GM12878 (cell line): ENCODE results near the gene CLUH. TPM values are rescaled to one million over a fixed set of nuclear protein-coding genes. Genes with fewer than 3 reads are reported as not detected.

Experiments
- ATAC-seq: fragments of 200-7000 bp; cut with Tn5 transposase; 3 replicates; pipeline ENCODE4 v1.9.1; 2020; ENCODE audit warnings: mild to moderate bottlenecking, moderate library complexity
- BruUV-seq: library from RNA; stranded (reverse); fragments of 400-500 nt; replicated peaks from 2 replicates; lab custom pipeline; 2021; lab: Mats Ljungman, UMichigan
- CTCF ChIA-PET: fragments of 300-600 bp; sonication (Branson Sonifier 250); formaldehyde crosslinking; extraction: SDS; loops from one replicate; lab custom pipeline; 2021; ENCODE audit warnings: inconsistent platforms; lab: Yijun Ruan, JAX
- POLR2A ChIA-PET: fragments of 350-600 bp; formaldehyde crosslinking; extraction: SDS; loops from one replicate; lab custom pipeline; 2021; ENCODE audit warnings: inconsistent platforms; lab: Charles Lee
- RAD21 ChIA-PET: fragments of 300-600 bp; sonication (Branson Sonifier 250); formaldehyde crosslinking; loops from one replicate; lab custom pipeline; 2023; ENCODE audit warnings: antibody characterized with exemption; ENCODE audit not compliant: unreplicated experiment; lab: Charles Lee
- SMC1A ChIA-PET: fragments of 300-600 bp; sonication (Branson Sonifier 250); formaldehyde crosslinking; loops from one replicate; lab custom pipeline; 2023; ENCODE audit not compliant: unreplicated experiment, uncharacterized antibody; lab: Charles Lee
- DNase-seq: peaks from one replicate; pipeline ENCODE4 v3.0.0-alpha.2; 2011; ENCODE audit warnings: low read depth, low spot score
- FAIRE-seq: peaks from 3 replicates; lab custom pipeline; 2011; peaks lifted over from hg19 to GRCh38; lab: Jason Lieb, UNC
- H2AFZ ChIP-seq: 2 replicates; pipeline ENCODE4 v1.6.0; 2011; ENCODE audit warnings: low read depth, low read length, control low read depth; ENCODE audit not compliant: control insufficient read depth
- H3K27ac ChIP-seq: 2 replicates; pipeline ENCODE4 v1.5.1; 2011; ENCODE audit warnings: control low read depth; ENCODE audit not compliant: control insufficient read depth, insufficient read depth
- H3K27me3 ChIP-seq, 2 experiments: replicated peaks in 1 of 2; 2 replicates each; pipeline versions ENCODE4 v1.6.0 to v1.6.1; 2011; ENCODE audit warnings: low read length in 1 of 2; ENCODE audit not compliant: control insufficient read depth in 2 of 2, insufficient read depth in 2 of 2
- H3K36me3 ChIP-seq, 2 experiments: 2 replicates each; pipeline ENCODE4 v1.5.1; 2011; ENCODE audit warnings: low read length in 1 of 2; ENCODE audit not compliant: control insufficient read depth in 2 of 2, insufficient read depth in 2 of 2
- H3K4me1 ChIP-seq: 2 replicates; pipeline ENCODE4 v1.6.1; 2011; ENCODE audit warnings: mild to moderate bottlenecking, low read length, moderate library complexity, mixed read lengths; ENCODE audit not compliant: control insufficient read depth, insufficient read depth
- H3K4me2 ChIP-seq: 2 replicates; pipeline ENCODE4 v1.6.0; 2011; ENCODE audit warnings: control low read depth; ENCODE audit not compliant: control insufficient read depth, insufficient read depth
- H3K4me3 ChIP-seq: fragments of 200-600 bp; sonication (generic); 2 replicates; pipeline ENCODE4 v1.5.1; 2016
- H3K79me2 ChIP-seq: 2 replicates; pipeline ENCODE4 v1.6.0; 2011; ENCODE audit warnings: low read length; ENCODE audit not compliant: control insufficient read depth, insufficient read depth
- H3K9ac ChIP-seq: 2 replicates; pipeline ENCODE4 v1.8.0; 2011; ENCODE audit warnings: low read length, control low read depth, mixed read lengths; ENCODE audit not compliant: control insufficient read depth, insufficient read depth
- H3K9me3 ChIP-seq: replicated peaks from 3 replicates; pipeline ENCODE4 v1.5.1; 2011; ENCODE audit warnings: mild to moderate bottlenecking, low read length; ENCODE audit not compliant: control insufficient read depth, insufficient read depth
- H4K20me1 ChIP-seq: 2 replicates; pipeline ENCODE4 v1.6.0; 2011; ENCODE audit not compliant: control insufficient read depth, insufficient read depth
- BRCA1 ChIP-seq: IDR thresholded peaks from 2 replicates; pipeline ENCODE4 v1.6.1; 2011; ENCODE audit warnings: low read depth, low read length, improper control_type of control experiment
- CHD2 ChIP-seq: IDR thresholded peaks from 2 replicates; pipeline ENCODE4 v1.6.1; 2011; ENCODE audit warnings: low read depth, low read length, improper control_type of control experiment, borderline replicate concordance
- EED ChIP-seq: sonication (generic); IDR thresholded peaks from 2 replicates; pipeline ENCODE4 v1.6.1; 2016; ENCODE audit warnings: antibody characterized with exemption, low read depth
- EZH2 ChIP-seq: IDR thresholded peaks from 2 replicates; pipeline ENCODE4 v1.6.1; 2012; ENCODE audit warnings: low read depth, mild to moderate bottlenecking, control low read depth, inconsistent platforms, low read length, borderline replicate concordance; ENCODE audit not compliant: control insufficient read depth
- HDGF ChIP-seq: fragments of 450-650 bp; IDR thresholded peaks from 2 replicates; pipeline ENCODE4 v1.6.1; 2016; ENCODE audit warnings: antibody characterized with exemption
- KAT2A ChIP-seq: conservative IDR thresholded peaks from 2 replicates; pipeline ENCODE4 v1.6.1; 2011; ENCODE audit warnings: low read depth, low read length; ENCODE audit not compliant: control insufficient read depth
- MYC ChIP-seq: IDR thresholded peaks from 2 replicates; pipeline ENCODE4 v1.6.1; 2011; ENCODE audit warnings: mild to moderate bottlenecking, low read length, moderate library complexity, inconsistent platforms; ENCODE audit not compliant: insufficient read depth, insufficient replicate concordance, insufficient read length, severe bottlenecking
- NFXL1 ChIP-seq: fragments of 450-650 bp; IDR thresholded peaks from 2 replicates; pipeline ENCODE4 v1.6.1; 2017; ENCODE audit warnings: antibody characterized with exemption, mild to moderate bottlenecking, borderline replicate concordance
- POLR2A ChIP-seq: IDR thresholded peaks from 2 replicates; pipeline ENCODE4 v1.6.1; 2011; ENCODE audit warnings: low read depth, mild to moderate bottlenecking, low read length
- SRF ChIP-seq, 2 experiments: IDR thresholded peaks; 2 replicates each; pipeline ENCODE4 v1.6.1; 2011; ENCODE audit warnings: low read depth in 2 of 2, low read length in 2 of 2, mild to moderate bottlenecking in 1 of 2, moderate library complexity in 1 of 2
- WRNIP1 ChIP-seq: IDR thresholded peaks from 2 replicates; pipeline ENCODE4 v1.6.1; 2011; ENCODE audit warnings: low read depth, low read length, improper control_type of control experiment, borderline replicate concordance
- WGBS: methylation state at CpG from one replicate; pipeline ENCODE4 v1.1.6; 2016; ENCODE audit warnings: low lambda C conversion rate; ENCODE audit not compliant: insufficient replicate concordance, insufficient coverage; ENCODE audit errors: missing lambda C conversion rate; 5-methylcytosine and 5-hydroxymethylcytosine counted together
- in situ Hi-C: fragments of 300-500 bp; cut with MboI; formaldehyde crosslinking; loops from 9 replicates; pipeline ENCODE4 v1.14.3; 2018; ENCODE audit warnings: mixed read lengths
- intact Hi-C: fragments of 100-400 bp; cut with micrococcal nuclease; formaldehyde crosslinking; loops from one replicate; pipeline ENCODE4 v1.14.2; 2022; ENCODE audit not compliant: unreplicated experiment
- polyA plus RNA-seq, 11 experiments: library from polyadenylated mRNA; depleted of rRNA in 4 of 11; unstranded in 6 of 11; stranded (reverse) in 5 of 11; fragments of >200 nt; fragmentation: Nextera tagmentation in 4 of 11; fragmentation: Illumina TruSeq in 1 of 11; extraction: Ambion mirVana in 4 of 11; extraction: Trizol in 1 of 11; gene quantifications; 1 replicate in 1 of 11; 2 replicates in 10 of 11; pipeline versions ENCODE4 v1.2.1 to v1.2.3, GENCODE V29; 2011 to 2016; ENCODE audit warnings: inconsistent platforms in 2 of 11, missing spikeins in 2 of 11, low read depth in 1 of 11
- total RNA-seq, 4 experiments: library from RNA; depleted of rRNA in 3 of 4; stranded (reverse); fragments of >200 nt in 3 of 4; fragmentation: Illumina TruSeq in 1 of 4; extraction: Trizol in 1 of 4; gene quantifications; 2 replicates each; pipeline versions ENCODE4 v1.2.1 to v1.2.3, GENCODE V29; 2013 to 2021
- TF ChIP-seq, protein P1 (sequence below): IDR thresholded peaks from 2 replicates; pipeline ENCODE4 v1.6.1; 2011; ENCODE audit warnings: mild to moderate bottlenecking, low read depth, low read length, moderate library complexity; ENCODE audit not compliant: insufficient replicate concordance
- TF ChIP-seq, protein P2 (sequence below): fragments of 450-650 bp; IDR thresholded peaks from 2 replicates; pipeline ENCODE4 v1.6.1; 2017; ENCODE audit warnings: mild to moderate bottlenecking
- TF ChIP-seq, protein P3 (sequence below): IDR thresholded peaks from 2 replicates; pipeline ENCODE4 v1.6.1; 2011; ENCODE audit warnings: borderline replicate concordance, low read depth, mild to moderate bottlenecking, moderate library complexity, low read length; ENCODE audit not compliant: insufficient read depth, poor library complexity, severe bottlenecking

The CLUH gene
- total and polyA plus RNA-seq, 10 of the 15 experiments (the other 5 are each of a cell fraction or from before 2014, with no cell fraction given), result 0.11 to 147 (median 60.2) TPM

DNA sequence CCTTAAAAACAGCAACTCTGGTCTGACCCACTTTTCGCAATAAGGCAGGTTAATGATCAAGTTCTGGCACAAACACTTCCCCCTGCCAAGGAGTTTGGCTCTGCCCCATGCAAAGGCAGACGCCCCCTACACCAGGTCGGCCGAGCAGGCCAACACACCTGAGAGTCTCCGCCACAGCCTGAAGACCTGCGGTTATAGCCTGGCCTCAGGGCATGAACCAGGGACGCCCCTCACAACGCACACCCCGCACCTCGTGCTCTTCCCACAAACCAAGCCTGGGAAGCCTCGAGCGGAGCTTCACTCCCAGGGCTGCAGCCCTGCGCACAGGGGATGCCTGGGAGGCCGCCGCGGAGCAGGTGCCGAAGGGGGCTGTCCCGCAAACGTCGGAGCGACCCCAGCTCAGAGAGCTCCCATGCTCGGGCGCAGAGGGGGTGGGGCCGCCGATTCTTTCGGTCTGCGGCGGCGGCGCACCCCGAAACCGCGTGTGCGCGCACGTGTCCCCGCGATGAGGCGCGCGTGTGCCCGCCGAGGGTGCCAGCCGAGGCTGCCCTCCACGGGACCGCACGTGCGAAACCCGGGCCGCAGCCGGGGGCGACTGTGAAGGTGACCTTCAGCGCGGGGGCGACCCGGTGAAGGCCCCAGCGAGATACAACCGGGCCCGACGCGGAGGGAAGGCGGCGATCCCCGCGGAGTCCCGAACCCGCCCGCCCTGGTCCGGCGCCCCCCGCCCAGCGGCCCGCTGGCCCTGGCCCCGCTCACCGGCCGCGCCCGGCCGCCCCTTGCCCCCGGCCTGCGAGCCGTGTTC is 559 bp downstream of the CLUH start (continued):
- TF ChIP-seq EZH2, result no peak
- peak; percentile 31 for TF ChIP-seq MYC
- TF ChIP-seq EED, result 0 out of 2 replicates have a peak, but pooled peaks have one; percentile 14
- TF ChIP-seq SRF (IDR thresholded peaks at IDR 0.05; ENCODE audit: low read depth in 2 of 2, low read length in 2 of 2), result no peak
- no peak for TF ChIP-seq KAT2A
- no peak; the same call in 1 of the 2 replicates for TF ChIP-seq POLR2A

DNA sequence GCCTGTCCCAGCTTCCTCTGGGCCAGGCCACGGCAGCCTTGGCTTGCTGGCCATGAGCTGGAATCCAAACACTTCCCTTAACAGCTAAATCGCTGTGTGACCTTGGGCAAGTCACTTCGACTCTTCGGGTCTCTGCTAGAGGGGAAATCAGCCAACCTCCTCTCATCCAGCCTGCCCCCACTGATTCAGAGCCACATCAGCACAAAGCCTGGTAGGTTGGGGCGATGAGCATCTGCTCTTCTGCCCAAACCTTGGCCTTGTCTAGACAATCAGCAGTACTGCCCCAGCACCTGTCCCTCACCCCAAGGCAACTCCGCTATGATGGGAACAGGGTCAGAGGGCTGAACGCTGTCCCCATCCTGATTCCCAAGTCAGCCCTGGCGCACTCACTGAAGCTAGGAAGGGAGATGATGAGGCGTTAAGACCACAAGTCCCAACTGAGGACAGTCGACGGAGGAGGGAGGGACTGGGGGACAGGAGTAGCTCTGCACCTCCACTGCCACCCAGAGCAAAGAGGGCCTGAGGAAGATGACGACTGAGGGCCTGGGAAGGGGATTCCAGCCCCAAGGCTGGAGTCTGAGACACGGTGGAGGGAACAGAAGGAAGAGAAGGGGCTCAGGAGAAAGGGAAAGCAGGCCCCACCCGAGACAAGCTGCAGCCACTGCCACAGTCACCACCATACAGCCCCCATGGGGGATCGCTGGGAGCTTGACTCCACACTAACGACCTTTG is 1.3 kb downstream of the CLUH start:
- BruUV-seq, result TSS peak; percentile 65
- POLR2A ChIA-PET, result interaction anchor here (0.5 to 1.5 kb wide), 6 partner anchors 22 to 311 kb away, joined by 3 to 7 read pairs (median 3); partner anchors contain the start of genes METTL16 and PAFAH1B1
- H3K4me1 ChIP-seq, result peaks cover 20% of the 10 kb centered on the region
- TF ChIP-seq, protein P1, sequence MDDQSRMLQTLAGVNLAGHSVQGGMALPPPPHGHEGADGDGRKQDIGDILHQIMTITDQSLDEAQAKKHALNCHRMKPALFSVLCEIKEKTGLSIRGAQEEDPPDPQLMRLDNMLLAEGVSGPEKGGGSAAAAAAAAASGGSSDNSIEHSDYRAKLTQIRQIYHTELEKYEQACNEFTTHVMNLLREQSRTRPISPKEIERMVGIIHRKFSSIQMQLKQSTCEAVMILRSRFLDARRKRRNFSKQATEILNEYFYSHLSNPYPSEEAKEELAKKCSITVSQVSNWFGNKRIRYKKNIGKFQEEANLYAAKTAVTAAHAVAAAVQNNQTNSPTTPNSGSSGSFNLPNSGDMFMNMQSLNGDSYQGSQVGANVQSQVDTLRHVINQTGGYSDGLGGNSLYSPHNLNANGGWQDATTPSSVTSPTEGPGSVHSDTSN, result no peak
- TF ChIP-seq, protein P2, sequence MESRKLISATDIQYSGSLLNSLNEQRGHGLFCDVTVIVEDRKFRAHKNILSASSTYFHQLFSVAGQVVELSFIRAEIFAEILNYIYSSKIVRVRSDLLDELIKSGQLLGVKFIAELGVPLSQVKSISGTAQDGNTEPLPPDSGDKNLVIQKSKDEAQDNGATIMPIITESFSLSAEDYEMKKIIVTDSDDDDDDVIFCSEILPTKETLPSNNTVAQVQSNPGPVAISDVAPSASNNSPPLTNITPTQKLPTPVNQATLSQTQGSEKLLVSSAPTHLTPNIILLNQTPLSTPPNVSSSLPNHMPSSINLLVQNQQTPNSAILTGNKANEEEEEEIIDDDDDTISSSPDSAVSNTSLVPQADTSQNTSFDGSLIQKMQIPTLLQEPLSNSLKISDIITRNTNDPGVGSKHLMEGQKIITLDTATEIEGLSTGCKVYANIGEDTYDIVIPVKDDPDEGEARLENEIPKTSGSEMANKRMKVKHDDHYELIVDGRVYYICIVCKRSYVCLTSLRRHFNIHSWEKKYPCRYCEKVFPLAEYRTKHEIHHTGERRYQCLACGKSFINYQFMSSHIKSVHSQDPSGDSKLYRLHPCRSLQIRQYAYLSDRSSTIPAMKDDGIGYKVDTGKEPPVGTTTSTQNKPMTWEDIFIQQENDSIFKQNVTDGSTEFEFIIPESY, result no peak
- TF ChIP-seq BRCA1 (no peak), WRNIP1 (no peak), HDGF (no peak; the same call in 1 of the 2 replicates), NFXL1 (no peak), CHD2 (no peak)
- TF ChIP-seq, protein P3, sequence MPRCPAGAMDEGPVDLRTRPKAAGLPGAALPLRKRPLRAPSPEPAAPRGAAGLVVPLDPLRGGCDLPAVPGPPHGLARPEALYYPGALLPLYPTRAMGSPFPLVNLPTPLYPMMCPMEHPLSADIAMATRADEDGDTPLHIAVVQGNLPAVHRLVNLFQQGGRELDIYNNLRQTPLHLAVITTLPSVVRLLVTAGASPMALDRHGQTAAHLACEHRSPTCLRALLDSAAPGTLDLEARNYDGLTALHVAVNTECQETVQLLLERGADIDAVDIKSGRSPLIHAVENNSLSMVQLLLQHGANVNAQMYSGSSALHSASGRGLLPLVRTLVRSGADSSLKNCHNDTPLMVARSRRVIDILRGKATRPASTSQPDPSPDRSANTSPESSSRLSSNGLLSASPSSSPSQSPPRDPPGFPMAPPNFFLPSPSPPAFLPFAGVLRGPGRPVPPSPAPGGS, result no peak

More for the DNA sequence above, 1.3 kb downstream of the CLUH start:
- in situ Hi-C loops, result no loop called here
- Histone ChIP-seq H3K27ac (peak overlapping the region; percentile 68), H3K9me3 (no peaks in the 10 kb centered on the region), H3K4me2 (peak overlapping the region; percentile 98), H4K20me1 (peaks cover 8% of the 10 kb centered on the region; the same call in 1 of the 2 replicates), H3K36me3 (peaks cover 0 to 3% of the 10 kb centered on the region in 2 experiments; a peak in 2 of 4 replicates), H3K4me3 (peak overlapping the region; percentile 95), H3K9ac (peak overlapping the region; percentile 85), H3K27me3 (no peaks in the 10 kb centered on the region), H3K79me2 (peaks cover 69% of the 10 kb centered on the region), H2AFZ (no peak overlapping the region)
- no peak for DNase-seq
- intact Hi-C loops, result loop anchor here (2.0 kb wide), 1 partner anchor 317 kb away; no protein-coding TSS in a partner anchor
- ATAC-seq, result peak; percentile 10
- ChIA-PET CTCF (interaction anchor here (1.1 to 2.2 kb wide), 6 partner anchors 24 to 328 kb away, joined by 3 to 10 read pairs (median 3); no protein-coding TSS in a partner anchor), SMC1A (interaction anchor here (0.7 to 1.5 kb wide), 3 partner anchors 10 to 328 kb away, joined by 3 to 4 read pairs (median 4); no protein-coding TSS in a partner anchor), RAD21 (interaction anchor here (0.6 to 1.9 kb wide), 7 partner anchors 112 to 1143 kb away, joined by 3 to 8 read pairs (median 4); partner anchors contain the start of gene PAFAH1B1)
- peak; percentile 59 for FAIRE-seq
- 0% methylated on average over 16 of the region's 16 CpGs for WGBS
